Mesenchymal stem cell (in vitro differentiated cells and primary cell): ENCODE measurements around the gene GRAMD1B.
"Not testable (repeated sequence)": the region's sequence is repeated elsewhere in the genome, so short reads cannot be mapped to it uniquely, and the experiment has no call there.

Experiments used
- DNase-seq: peaks from one replicate; pipeline ENCODE4 v3.0.0-alpha.2; 2013
- H2AFZ ChIP-seq: one replicate; pipeline ENCODE4 v1.6.1; 2013; ENCODE audit warnings: low read depth, mild to moderate bottlenecking, control low read depth, inconsistent platforms, low read length, moderate library complexity
- H2AK5ac ChIP-seq: 2 replicates; pipeline ENCODE4 v1.6.1; 2013; ENCODE audit warnings: low read length, moderate library complexity, mild to moderate bottlenecking, inconsistent platforms; ENCODE audit not compliant: severe bottlenecking
- H2BK120ac ChIP-seq: one replicate; pipeline ENCODE4 v1.6.1; 2013; ENCODE audit warnings: low read depth, mild to moderate bottlenecking, inconsistent platforms, low read length, moderate library complexity
- H2BK12ac ChIP-seq, 2 experiments: one replicate each; pipeline ENCODE4 v1.6.1; 2013; ENCODE audit warnings: inconsistent platforms in 2 of 2, low read length in 2 of 2, mild to moderate bottlenecking in 2 of 2, moderate library complexity in 2 of 2, control low read depth in 1 of 2
- H2BK15ac ChIP-seq: one replicate; pipeline ENCODE4 v1.6.1; 2013; ENCODE audit warnings: mild to moderate bottlenecking, low read depth, inconsistent platforms; ENCODE audit not compliant: poor library complexity, severe bottlenecking
- H2BK5ac ChIP-seq: 2 replicates; pipeline ENCODE4 v1.6.1; 2013; ENCODE audit warnings: low read depth, mild to moderate bottlenecking, low read length, control low read depth, inconsistent platforms; ENCODE audit not compliant: poor library complexity, severe bottlenecking
- H3K14ac ChIP-seq, 2 experiments: one replicate each; pipeline ENCODE4 v1.6.1; 2013; ENCODE audit warnings: inconsistent platforms in 2 of 2, low read length in 2 of 2, control low read depth in 1 of 2, mild to moderate bottlenecking in 1 of 2, moderate library complexity in 1 of 2
- H3K18ac ChIP-seq, 2 experiments: one replicate each; pipeline ENCODE4 v1.6.1; 2013; ENCODE audit warnings: inconsistent platforms in 2 of 2, low read length in 2 of 2, control low read depth in 1 of 2, low read depth in 1 of 2, mild to moderate bottlenecking in 1 of 2
- H3K23ac ChIP-seq, 2 experiments: one replicate each; pipeline ENCODE4 v1.6.1; 2013; ENCODE audit warnings: inconsistent platforms in 2 of 2, low read length in 2 of 2, mild to moderate bottlenecking in 2 of 2, moderate library complexity in 2 of 2, control low read depth in 1 of 2
- H3K27ac ChIP-seq: 2 replicates; pipeline ENCODE4 v1.5.1; 2013; ENCODE audit warnings: mild to moderate bottlenecking, moderate library complexity, low read length, control low read depth, inconsistent platforms; ENCODE audit not compliant: poor library complexity, severe bottlenecking
- H3K27me3 ChIP-seq, 2 experiments: 2 replicates each; pipeline versions ENCODE4 v1.6.1 to v1.7.0; 2013; ENCODE audit warnings: low read length in 2 of 2, mild to moderate bottlenecking in 2 of 2, moderate library complexity in 2 of 2, control low read depth in 1 of 2, inconsistent platforms in 1 of 2; ENCODE audit not compliant: control insufficient read depth in 1 of 2, insufficient read depth in 1 of 2
- H3K36me3 ChIP-seq, 2 experiments: 2 replicates each; pipeline versions ENCODE4 v1.6.1 to v1.7.0; 2013; ENCODE audit warnings: low read length in 2 of 2, control low read depth in 1 of 2, inconsistent platforms in 1 of 2, low read depth in 1 of 2, mild to moderate bottlenecking in 1 of 2; ENCODE audit not compliant: insufficient read depth in 2 of 2, control insufficient read depth in 1 of 2
- H3K4ac ChIP-seq, 2 experiments: one replicate each; pipeline ENCODE4 v1.6.1; 2013; ENCODE audit warnings: inconsistent platforms in 2 of 2, low read length in 2 of 2, mild to moderate bottlenecking in 2 of 2, moderate library complexity in 2 of 2, control low read depth in 1 of 2, low read depth in 1 of 2
- H3K4me1 ChIP-seq: 2 replicates; pipeline ENCODE4 v1.6.1; 2013; ENCODE audit warnings: low read depth, low read length, control low read depth; ENCODE audit not compliant: control insufficient read depth, insufficient read depth
- H3K4me2 ChIP-seq: 2 replicates; pipeline ENCODE4 v1.6.1; 2013; ENCODE audit warnings: low read length, mild to moderate bottlenecking, inconsistent platforms; ENCODE audit not compliant: poor library complexity, severe bottlenecking
- H3K4me3 ChIP-seq, 2 experiments: 2 replicates each; pipeline versions ENCODE4 v1.5.1 to v1.7.0; 2013; ENCODE audit warnings: low read length in 2 of 2, mild to moderate bottlenecking in 2 of 2, control low read depth in 1 of 2, low read depth in 1 of 2; ENCODE audit not compliant: insufficient read depth in 1 of 2
- H3K79me1 ChIP-seq: replicated peaks from 2 replicates; pipeline ENCODE4 v1.6.1; 2013; ENCODE audit warnings: mild to moderate bottlenecking, control low read depth, low read length, inconsistent platforms; ENCODE audit not compliant: poor library complexity, severe bottlenecking
- H3K9ac ChIP-seq: 2 replicates; pipeline ENCODE4 v1.7.0; 2013; ENCODE audit warnings: mild to moderate bottlenecking, low read length, moderate library complexity
- H3K9me3 ChIP-seq: 2 replicates; pipeline ENCODE4 v1.7.0; 2013; ENCODE audit warnings: mild to moderate bottlenecking, low read length; ENCODE audit not compliant: control insufficient read depth
- H4K8ac ChIP-seq: one replicate; pipeline ENCODE4 v1.6.1; 2013; ENCODE audit warnings: inconsistent platforms, mild to moderate bottlenecking, low read length, moderate library complexity
- H4K91ac ChIP-seq: one replicate; pipeline ENCODE4 v1.6.1; 2013; ENCODE audit warnings: mild to moderate bottlenecking, low read length, inconsistent platforms
- WGBS: methylation state at CpG from one replicate; pipeline ENCODE4 v1.1.7; 2013; ENCODE audit warnings: mixed read lengths; 5-methylcytosine and 5-hydroxymethylcytosine counted together

Gene GRAMD1B

GRCh38 chr11:123659965-123660364, 229.9 kb downstream of the GRAMD1B start:
- not testable (repeated sequence) for H4K91ac ChIP-seq, H3K79me1 ChIP-seq, H3K36me3 ChIP-seq, H2BK15ac ChIP-seq, H2BK120ac ChIP-seq, H3K18ac ChIP-seq, DNase-seq, H4K8ac ChIP-seq, H3K23ac ChIP-seq, H3K27ac ChIP-seq, H3K14ac ChIP-seq, H2AK5ac ChIP-seq, H3K4me1 ChIP-seq, H3K9ac ChIP-seq, H3K4me3 ChIP-seq, H2AFZ ChIP-seq, H3K9me3 ChIP-seq, H3K4me2 ChIP-seq, H2BK12ac ChIP-seq, H3K4ac ChIP-seq, H2BK5ac ChIP-seq
- peaks cover 6 to 53% of the 10 kb centered on the region in 2 experiments for H3K27me3 ChIP-seq
- no CpG with 5 or more reads among the region's 3 CpGs for WGBS

GRCh38 chr11:123665306-123665705, 235.2 kb downstream of the GRAMD1B start:
- H3K79me1 ChIP-seq = no peaks in the 10 kb centered on the region
- H3K4me1 ChIP-seq = no peaks in the 10 kb centered on the region
- H2BK15ac ChIP-seq = no peak overlapping the region
- no peaks in the 10 kb centered on the region for H3K9me3 ChIP-seq
- H3K14ac ChIP-seq = no peak overlapping the region
- WGBS = no CpG with 5 or more reads among the region's 1 CpG
- H2AFZ ChIP-seq = no peak overlapping the region
- H4K91ac ChIP-seq = no peak overlapping the region
- H3K4ac ChIP-seq = no peak overlapping the region
- DNase-seq = no peak
- no peak overlapping the region for H3K4me3 ChIP-seq
- no peak overlapping the region for H3K27ac ChIP-seq
- H3K36me3 ChIP-seq = no peaks in the 10 kb centered on the region
- H2AK5ac ChIP-seq = no peak overlapping the region
- no peak overlapping the region for H3K23ac ChIP-seq
- H2BK120ac ChIP-seq = no peak overlapping the region
- no peak overlapping the region for H3K4me2 ChIP-seq
- H3K9ac ChIP-seq = no peak overlapping the region
- H4K8ac ChIP-seq = no peak overlapping the region
- no peak overlapping the region for H2BK12ac ChIP-seq
- peaks cover 4 to 35% of the 10 kb centered on the region in 2 experiments for H3K27me3 ChIP-seq
- H2BK5ac ChIP-seq = no peak overlapping the region
- H3K18ac ChIP-seq = no peak overlapping the region

- no peak overlapping the region for H3K4me2 ChIP-seq
- H2BK5ac ChIP-seq = no peak overlapping the region
- no peak overlapping the region for H3K27ac ChIP-seq
- H3K14ac ChIP-seq = no peak overlapping the region
- no peak overlapping the region for H2AFZ ChIP-seq
- 58% methylated on average over 1 of the region's 1 CpG for WGBS
- H3K4ac ChIP-seq = no peak overlapping the region
- no peak overlapping the region for H2BK120ac ChIP-seq
- H4K91ac ChIP-seq = no peak overlapping the region
- no peak overlapping the region for H2BK15ac ChIP-seq
- H3K79me1 ChIP-seq = no peaks in the 10 kb centered on the region
- no peak overlapping the region for H3K9ac ChIP-seq
- H3K36me3 ChIP-seq = no peaks in the 10 kb centered on the region
- H3K4me1 ChIP-seq = no peaks in the 10 kb centered on the region
- no peak for DNase-seq
- H3K27me3 ChIP-seq = peaks cover 4 to 38% of the 10 kb centered on the region in 2 experiments
- H3K9me3 ChIP-seq = no peaks in the 10 kb centered on the region
- no peak overlapping the region for H4K8ac ChIP-seq
- H3K23ac ChIP-seq = no peak overlapping the region
- H2BK12ac ChIP-seq = no peak overlapping the region
- no peak overlapping the region for H3K18ac ChIP-seq
- H2AK5ac ChIP-seq = no peak overlapping the region
- no peak overlapping the region for H3K4me3 ChIP-seq
Observed at GRCh38 chr11:123670081-123670480, 240.0 kb downstream of the GRAMD1B start.

GRCh38 chr11:123671534-123671933, 241.5 kb downstream of the GRAMD1B start:
- Histone ChIP-seq H4K91ac (no peak overlapping the region), H2BK5ac (no peak overlapping the region), H3K9me3 (peaks cover 2% of the 10 kb centered on the region), H3K9ac (no peak overlapping the region), H3K27me3 (peaks cover 4 to 33% of the 10 kb centered on the region in 2 experiments), H2AK5ac (no peak overlapping the region), H3K18ac (no peak overlapping the region), H3K4me3 (no peak overlapping the region), H3K36me3 (no peaks in the 10 kb centered on the region), H3K14ac (no peak overlapping the region), H4K8ac (no peak overlapping the region), H3K27ac (no peak overlapping the region), H3K4me2 (no peak overlapping the region), H2AFZ (no peak overlapping the region), H3K4ac (no peak overlapping the region), H2BK12ac (no peak overlapping the region), H3K79me1 (no peaks in the 10 kb centered on the region), H3K4me1 (no peaks in the 10 kb centered on the region), H2BK120ac (no peak overlapping the region), H3K23ac (no peak overlapping the region), H2BK15ac (no peak overlapping the region)
- no peak for DNase-seq
- WGBS = 78% methylated on average over 9 of the region's 9 CpGs
